Measurements from ENCODE around the gene GHSR.

DNA sequence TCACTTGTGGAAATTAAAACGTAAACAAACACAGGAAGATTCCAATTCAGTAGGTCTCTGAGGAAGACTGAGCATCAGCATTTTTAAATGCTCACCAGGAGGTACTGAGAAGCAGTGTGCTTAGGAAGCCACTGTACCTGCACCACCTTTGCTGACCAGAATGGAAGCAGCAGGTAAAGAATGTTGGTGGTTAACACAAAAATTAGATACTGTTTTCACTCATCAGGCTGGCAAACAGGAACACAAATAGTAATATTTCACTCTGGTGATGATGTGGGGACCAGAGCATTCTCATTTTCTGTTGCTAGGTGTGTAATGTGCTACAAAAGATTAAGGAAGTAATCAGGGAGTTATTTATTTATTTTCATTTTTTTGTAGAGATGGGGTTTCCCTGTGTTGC lies 29.9 kb upstream of the GHSR start:
- TF ChIP-seq CTCF (IDR thresholded peaks at IDR 0.05; ENCODE audit: borderline replicate concordance, extremely low read depth, low read length, poor library complexity, severe bottlenecking), result no peak
- TF ChIP-seq EZH2 (IDR thresholded peaks at IDR 0.05; ENCODE audit: borderline replicate concordance, low read depth, low read length, severe bottlenecking), result no peak

Measured in DND-41 (cell line).